GM10266 (cell line): ENCODE data around the gene PIGT.

Experiments
- DNase-seq: peaks from one replicate; pipeline ENCODE4 v3.0.0; 2012; ENCODE audit errors: extremely low spot score
- TF ChIP-seq, protein P1 (sequence below): IDR thresholded peaks from 2 replicates; pipeline ENCODE4 v1.5.1; 2012; ENCODE audit warnings: mild to moderate bottlenecking, low read depth; ENCODE audit not compliant: control insufficient read depth, insufficient read depth; ENCODE audit errors: missing control alignments

The PIGT gene

DNA sequence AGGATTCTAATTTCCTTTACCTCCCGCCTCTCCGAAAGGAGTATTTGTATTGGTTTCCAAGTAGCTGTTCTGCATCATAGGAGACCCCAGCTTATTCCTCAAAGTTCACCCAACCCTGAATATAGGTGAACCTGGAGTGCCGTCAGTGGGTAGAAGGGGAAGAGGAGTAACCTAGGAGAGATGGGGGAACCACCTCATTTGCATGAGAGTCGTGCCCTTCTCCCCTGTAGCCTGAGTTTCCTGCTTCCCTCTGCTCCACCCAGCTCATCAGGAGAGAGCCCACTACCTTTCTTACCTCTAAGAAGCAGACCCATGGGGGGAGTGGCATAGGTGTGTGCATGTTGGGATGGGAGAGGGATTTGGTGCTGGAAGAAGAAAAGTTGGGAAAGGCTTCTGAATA, 36.3 kb downstream of the PIGT start:
- no peak for DNase-seq
- TF ChIP-seq, protein P1, sequence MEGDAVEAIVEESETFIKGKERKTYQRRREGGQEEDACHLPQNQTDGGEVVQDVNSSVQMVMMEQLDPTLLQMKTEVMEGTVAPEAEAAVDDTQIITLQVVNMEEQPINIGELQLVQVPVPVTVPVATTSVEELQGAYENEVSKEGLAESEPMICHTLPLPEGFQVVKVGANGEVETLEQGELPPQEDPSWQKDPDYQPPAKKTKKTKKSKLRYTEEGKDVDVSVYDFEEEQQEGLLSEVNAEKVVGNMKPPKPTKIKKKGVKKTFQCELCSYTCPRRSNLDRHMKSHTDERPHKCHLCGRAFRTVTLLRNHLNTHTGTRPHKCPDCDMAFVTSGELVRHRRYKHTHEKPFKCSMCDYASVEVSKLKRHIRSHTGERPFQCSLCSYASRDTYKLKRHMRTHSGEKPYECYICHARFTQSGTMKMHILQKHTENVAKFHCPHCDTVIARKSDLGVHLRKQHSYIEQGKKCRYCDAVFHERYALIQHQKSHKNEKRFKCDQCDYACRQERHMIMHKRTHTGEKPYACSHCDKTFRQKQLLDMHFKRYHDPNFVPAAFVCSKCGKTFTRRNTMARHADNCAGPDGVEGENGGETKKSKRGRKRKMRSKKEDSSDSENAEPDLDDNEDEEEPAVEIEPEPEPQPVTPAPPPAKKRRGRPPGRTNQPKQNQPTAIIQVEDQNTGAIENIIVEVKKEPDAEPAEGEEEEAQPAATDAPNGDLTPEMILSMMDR: no peak

DNA sequence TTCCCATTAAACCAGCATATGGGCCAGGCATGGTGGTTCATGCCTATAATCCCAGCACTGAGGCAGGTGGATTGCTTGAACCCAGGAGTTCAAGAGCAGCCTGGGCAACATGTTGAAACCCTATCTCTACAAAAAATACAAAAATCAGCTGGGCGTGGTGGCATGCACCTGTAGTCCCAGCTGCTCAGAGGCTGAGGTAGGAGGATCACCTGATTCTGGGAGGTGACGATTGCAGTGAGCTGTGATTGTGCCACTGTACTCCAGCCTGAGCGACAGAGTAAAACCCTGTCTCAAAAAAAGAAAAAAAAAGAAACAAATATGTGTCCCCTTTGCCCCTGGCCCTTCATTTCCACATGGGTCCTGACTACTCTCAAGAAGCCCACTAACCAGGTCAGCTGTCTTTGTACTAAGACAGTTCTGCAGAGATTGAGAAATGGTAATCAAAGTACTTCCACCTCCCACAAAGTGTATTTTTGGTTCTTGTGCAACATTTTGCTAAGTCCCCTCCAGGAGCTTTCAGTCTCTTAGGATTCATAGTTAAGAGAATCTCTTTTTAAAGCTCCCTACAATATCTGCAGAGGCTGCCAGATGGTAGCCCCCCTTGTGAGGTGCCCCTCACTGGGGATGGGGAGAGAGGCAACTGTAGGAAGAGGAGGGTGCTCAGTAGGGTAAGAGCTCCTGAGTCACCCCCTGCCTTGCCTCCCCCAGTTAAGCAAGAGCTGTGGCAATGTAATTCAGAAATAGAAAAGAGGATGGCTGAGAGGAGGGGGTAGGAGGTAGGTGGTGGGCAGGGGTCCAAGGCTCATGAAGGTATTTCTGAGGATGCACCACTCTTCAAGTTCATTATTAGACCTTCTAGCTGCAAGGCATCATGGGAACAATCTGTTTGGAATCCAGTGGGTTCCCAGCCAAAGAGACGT, 37.1 kb downstream of the PIGT start:
- DNase-seq: no peak
- TF ChIP-seq, protein P1: no peak

DNA sequence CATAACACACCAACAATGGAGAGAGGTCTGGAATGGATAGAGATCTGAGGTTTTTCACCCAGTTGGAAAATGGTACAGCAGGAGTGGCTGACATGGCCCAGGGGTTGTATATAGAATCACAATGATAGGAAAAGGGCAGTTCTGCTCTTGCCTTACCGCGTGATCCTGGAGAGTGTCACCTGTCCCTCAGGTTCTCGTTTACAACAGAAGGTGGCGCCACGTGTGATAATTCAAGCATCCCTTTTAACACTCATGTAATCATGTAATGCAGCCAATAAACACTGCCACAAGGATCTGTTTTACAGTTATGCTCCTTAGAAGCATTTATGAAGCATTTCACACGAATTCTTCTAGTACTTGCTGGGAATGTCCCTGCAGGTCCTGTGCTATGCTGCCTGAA, 40.7 kb downstream of the PIGT start:
- DNase-seq: no peak
- TF ChIP-seq, protein P1: peak; percentile 53

DNA sequence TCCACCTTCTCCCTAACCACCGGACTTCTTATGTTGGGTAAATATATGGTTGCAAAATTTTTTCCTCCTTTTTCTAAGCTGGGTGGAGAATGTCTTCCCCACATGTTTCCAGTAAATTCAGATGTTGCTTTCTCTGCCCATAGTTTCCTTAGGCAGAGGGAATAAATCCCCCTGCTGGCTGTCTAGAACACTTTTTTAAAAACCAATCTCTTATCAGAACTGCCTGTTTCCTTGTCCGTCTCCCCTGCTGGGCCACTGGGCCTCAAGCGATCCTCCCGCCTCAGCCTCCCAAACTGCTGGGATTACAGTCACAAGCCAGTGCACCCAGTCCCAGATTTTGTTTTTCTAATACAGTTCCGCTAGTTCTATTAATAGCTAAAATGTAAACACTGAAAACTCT, 43.7 kb downstream of the PIGT start:
- TF ChIP-seq, protein P1: no peak
- no peak for DNase-seq

DNA sequence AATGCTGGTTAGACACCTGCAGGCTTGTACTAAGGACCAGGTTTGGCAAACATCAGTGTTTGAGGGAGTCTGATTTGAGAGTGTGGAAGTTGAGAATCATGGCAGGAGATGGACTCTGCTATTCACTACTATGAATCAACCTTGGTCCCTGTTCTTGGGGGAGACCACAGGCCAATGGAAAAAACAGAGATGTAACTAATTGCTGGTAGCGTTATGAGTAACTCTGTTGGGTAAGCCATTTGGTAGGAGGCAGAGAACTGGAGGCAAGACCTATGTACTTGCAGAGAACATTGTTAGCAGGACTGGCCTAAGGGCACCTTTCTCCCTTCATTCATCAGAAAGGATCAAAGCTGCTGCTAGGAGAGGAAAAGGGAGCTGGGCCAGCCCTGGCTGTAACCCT, 45.3 kb downstream of the PIGT start:
- no peak for DNase-seq
- TF ChIP-seq, protein P1: no peak

DNA sequence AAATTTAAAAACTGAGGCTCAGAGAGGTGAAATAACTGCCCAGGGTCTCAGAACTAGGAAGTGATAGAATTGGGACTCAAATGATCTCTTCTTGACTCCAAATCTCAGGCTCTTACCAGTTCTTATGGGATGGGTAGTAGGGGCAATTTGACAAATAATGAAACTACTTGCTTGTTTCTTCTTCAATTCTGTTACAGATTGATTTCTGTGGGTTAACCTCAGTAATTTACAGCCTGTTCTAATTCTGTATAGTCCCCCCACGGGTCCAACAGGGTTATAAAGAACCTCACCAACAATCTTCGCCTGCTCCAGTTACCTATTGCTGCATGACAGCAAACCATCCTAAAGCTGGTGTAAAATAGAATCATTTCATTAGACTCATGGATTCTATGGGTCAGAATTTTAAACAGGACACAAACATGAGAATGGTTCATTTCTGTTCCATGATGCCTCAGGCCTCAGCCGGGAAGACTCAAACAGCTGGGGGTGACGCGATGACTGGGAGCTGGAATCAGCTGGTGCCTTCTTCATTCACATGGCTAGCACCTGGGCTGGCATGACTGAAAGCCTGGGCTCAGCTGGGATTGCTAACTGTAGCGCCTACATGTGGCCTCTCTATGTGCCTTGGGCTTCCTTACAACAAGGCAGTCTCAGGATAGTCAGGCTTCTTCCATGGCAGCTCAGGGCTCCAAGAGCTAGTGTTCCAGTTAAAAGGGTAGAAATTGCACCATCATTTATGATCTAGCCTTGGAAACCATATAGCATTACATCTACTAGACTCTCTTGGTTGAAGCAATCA, 47.0 kb downstream of the PIGT start:
- no peak for DNase-seq
- TF ChIP-seq, protein P1: no peak

DNA sequence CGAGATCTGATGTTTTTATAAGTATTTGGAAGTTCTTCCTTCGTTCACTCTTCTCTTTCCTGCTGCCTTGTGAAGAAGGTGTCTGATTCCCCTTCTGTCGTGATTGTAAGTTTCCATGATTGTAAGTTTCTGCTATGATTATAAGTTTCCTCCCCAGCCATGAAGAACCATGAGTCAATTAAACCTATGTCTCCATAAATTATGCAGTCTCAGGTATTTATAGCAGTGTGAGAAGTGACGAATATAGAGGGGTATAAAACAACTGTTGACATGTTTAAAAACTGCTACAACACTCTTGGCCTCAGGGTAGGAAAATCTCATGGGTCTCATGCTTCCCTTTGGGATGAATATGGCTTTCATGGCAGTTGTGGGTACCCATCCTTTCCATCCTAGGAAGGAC, 47.8 kb downstream of the PIGT start:
- no peak for DNase-seq
- TF ChIP-seq, protein P1: no peak
